CD14-positive monocyte (primary cell): Measurements from ENCODE around the gene CUEDC1. TPM values are rescaled to one million over a fixed set of nuclear protein-coding genes. Genes with fewer than 3 reads are reported as not detected.

Source experiments
- DNase-seq, 3 donors: peaks; one replicate each; pipeline ENCODE4 v3.0.0-alpha.2; 2011 to 2022
- H2AFZ ChIP-seq: 2 replicates; pipeline ENCODE4 v1.6.0; 2012; ENCODE audit warnings: mild to moderate bottlenecking, low read depth, low read length, inconsistent platforms; ENCODE audit not compliant: insufficient read depth, poor library complexity, severe bottlenecking
- H3K27ac ChIP-seq, 2 donors: 1 replicate in 1 of 2; 2 replicates in 1 of 2; pipeline ENCODE4 v1.5.1; 2012 to 2013; ENCODE audit warnings: low read length in 2 of 2, control low read depth in 1 of 2, inconsistent platforms in 1 of 2, low read depth in 1 of 2, mild to moderate bottlenecking in 1 of 2
- H3K27me3 ChIP-seq, 2 donors: one replicate each; pipeline versions ENCODE4 v1.6.0 to v1.6.1; 2011 to 2013; ENCODE audit warnings: low read length in 2 of 2; ENCODE audit not compliant: control insufficient read depth in 2 of 2, insufficient read depth in 2 of 2
- H3K36me3 ChIP-seq, 2 donors: replicated peaks in 1 of 2; 1 replicate in 1 of 2; 2 replicates in 1 of 2; pipeline versions ENCODE4 v1.5.1 to v1.6.1; 2012 to 2013; ENCODE audit warnings: low read length in 2 of 2, control low read depth in 1 of 2, inconsistent platforms in 1 of 2, mild to moderate bottlenecking in 1 of 2; ENCODE audit not compliant: insufficient read depth in 2 of 2, control insufficient read depth in 1 of 2
- H3K4me1 ChIP-seq, 2 donors: 1 replicate in 1 of 2; 2 replicates in 1 of 2; pipeline versions ENCODE4 v1.5.1 to v1.6.1; 2012 to 2013; ENCODE audit warnings: low read length in 2 of 2, control low read depth in 1 of 2, inconsistent platforms in 1 of 2, mild to moderate bottlenecking in 1 of 2, moderate library complexity in 1 of 2; ENCODE audit not compliant: insufficient read depth in 2 of 2, control insufficient read depth in 1 of 2
- H3K4me2 ChIP-seq: replicated peaks from 2 replicates; pipeline ENCODE3; 2012; ENCODE audit warnings: low read length, moderate library complexity, mild to moderate bottlenecking; ENCODE audit not compliant: poor library complexity, severe bottlenecking; ENCODE audit errors: extremely low read depth
- H3K4me3 ChIP-seq, 3 experiments: fragments of 200-600 bp in 1 of 3; sonication (generic) in 1 of 3; replicated peaks in 1 of 3; 1 replicate in 2 of 3; 2 replicates in 1 of 3; pipeline ENCODE4 v1.5.1; 2011 to 2013; ENCODE audit warnings: low read length in 3 of 3, mild to moderate bottlenecking in 3 of 3, control low read depth in 2 of 3, low read depth in 2 of 3, inconsistent platforms in 1 of 3, moderate library complexity in 1 of 3
- H3K79me2 ChIP-seq: 2 replicates; pipeline ENCODE4 v1.6.0; 2012; ENCODE audit warnings: mild to moderate bottlenecking, control low read depth, inconsistent platforms, low read length, moderate library complexity; ENCODE audit not compliant: insufficient read depth
- H3K9ac ChIP-seq: 2 replicates; pipeline ENCODE4 v1.6.0; 2017; ENCODE audit warnings: low read length, mild to moderate bottlenecking; ENCODE audit not compliant: insufficient read depth, poor library complexity, severe bottlenecking
- H3K9me3 ChIP-seq, 2 donors: replicated peaks in 1 of 2; 1 replicate in 1 of 2; 2 replicates in 1 of 2; pipeline versions ENCODE4 v1.5.1 to v1.6.1; 2012 to 2013; ENCODE audit warnings: low read length in 2 of 2, control low read depth in 1 of 2; ENCODE audit not compliant: control insufficient read depth in 1 of 2, insufficient read depth in 1 of 2
- H4K20me1 ChIP-seq: 2 replicates; pipeline ENCODE4 v1.6.0; 2012; ENCODE audit warnings: mild to moderate bottlenecking, low read length, control low read depth, moderate library complexity; ENCODE audit not compliant: insufficient read depth
- H3K27ac Mint-ChIP-seq, 7 donors: one replicate each; pipeline ENCODE4 v1.8.0; 2020; ENCODE audit warnings: mild to moderate bottlenecking in 7 of 7, mixed read lengths in 7 of 7, moderate library complexity in 6 of 7, inconsistent platforms in 2 of 7
- H3K27me3 Mint-ChIP-seq, 3 donors: one replicate each; pipeline ENCODE4 v1.8.0; 2021 to 2022; ENCODE audit warnings: low read depth in 3 of 3, mild to moderate bottlenecking in 3 of 3, mixed read lengths in 3 of 3, moderate library complexity in 3 of 3, inconsistent platforms in 1 of 3
- H3K36me3 Mint-ChIP-seq, 2 donors: one replicate each; pipeline ENCODE4 v1.8.0; 2020; ENCODE audit warnings: mixed read lengths in 2 of 2, inconsistent platforms in 1 of 2, mild to moderate bottlenecking in 1 of 2
- H3K4me1 Mint-ChIP-seq: one replicate; pipeline ENCODE4 v1.8.0; 2020; ENCODE audit warnings: mild to moderate bottlenecking, mixed read lengths
- H3K4me3 Mint-ChIP-seq, 2 donors: one replicate each; pipeline ENCODE4 v1.8.0; 2020; ENCODE audit warnings: mild to moderate bottlenecking in 2 of 2, mixed read lengths in 2 of 2, moderate library complexity in 1 of 2
- H3K9me3 Mint-ChIP-seq, 7 donors: one replicate each; pipeline ENCODE4 v1.8.0; 2020 to 2022; ENCODE audit warnings: mixed read lengths in 7 of 7, mild to moderate bottlenecking in 6 of 7, moderate library complexity in 6 of 7, inconsistent platforms in 2 of 7
- CTCF ChIP-seq: fragments of 200-600 bp; IDR thresholded peaks from one replicate; pipeline ENCODE4 v1.8.0; 2022; ENCODE audit warnings: antibody characterized with exemption, mild to moderate bottlenecking
- WGBS: methylation state at CpG from one replicate; pipeline ENCODE4 v1.1.5; 2013; ENCODE audit warnings: missing lambda C conversion rate; ENCODE audit not compliant: insufficient coverage; 5-methylcytosine and 5-hydroxymethylcytosine counted together
- intact Hi-C, 2 donors: fragments of 100-400 bp; cut with micrococcal nuclease; formaldehyde crosslinking; loops; one replicate each; pipeline versions ENCODE4 v1.15.0 to v1.15.1; 2023
- polyA plus RNA-seq, 3 donors: library from polyadenylated mRNA; depleted of rRNA in 1 of 3; unstranded in 2 of 3; stranded (reverse) in 1 of 3; fragments of 300-500 nt in 2 of 3; fragments of >200 nt in 1 of 3; fragmentation: Illumina TruSeq in 2 of 3; gene quantifications; 1 replicate in 2 of 3; 2 replicates in 1 of 3; pipeline ENCODE4 v1.2.3, GENCODE V29; 2012 to 2021

CUEDC1 gene
- polyA plus RNA-seq, 3 donors: 4.2 to 31.0 (median 4.3) TPM

DNA sequence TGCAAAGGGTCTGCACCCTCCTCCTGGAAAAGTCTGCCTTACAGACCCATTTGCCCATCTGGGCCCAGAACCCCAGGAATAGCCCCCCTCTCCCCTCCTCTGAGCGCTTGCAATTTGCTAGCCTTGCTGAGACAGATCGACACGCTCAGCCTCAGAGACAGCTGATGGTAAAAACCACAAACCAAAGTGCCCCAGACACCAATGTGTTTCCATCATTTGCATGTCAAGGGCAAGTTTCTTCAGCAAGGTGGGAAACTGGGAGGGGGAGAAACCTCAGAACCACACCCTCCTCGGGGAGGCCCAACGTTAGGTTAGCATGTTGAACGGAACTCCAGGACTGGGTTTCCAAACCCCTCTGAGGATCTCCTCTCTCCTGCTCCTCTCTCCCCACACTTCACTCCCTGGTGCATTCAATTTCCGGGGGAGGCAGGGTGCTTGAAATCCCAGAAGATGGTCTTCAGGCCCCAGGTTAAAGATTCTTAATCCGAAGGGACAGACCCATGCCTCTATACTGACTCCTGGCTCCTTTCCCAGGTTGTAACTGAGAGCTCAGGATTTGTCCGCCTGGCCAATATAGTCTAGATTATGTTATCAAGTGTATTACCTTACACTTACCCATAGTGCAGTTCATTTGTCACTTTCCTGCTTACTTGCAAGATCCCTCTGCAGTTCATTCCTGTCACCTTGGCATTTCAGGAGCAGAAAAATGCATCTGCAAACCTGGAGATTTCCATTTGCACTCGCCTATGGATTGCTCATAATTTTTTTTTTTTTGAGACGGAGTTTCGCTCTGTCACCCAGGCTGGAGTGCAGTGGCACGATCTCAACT, 1.3 kb upstream of the CUEDC1 start:
- TF ChIP-seq CTCF: no peak
- Histone ChIP-seq H3K36me3 (no peaks in the 10 kb centered on the region), H3K9ac (no peak overlapping the region), H3K27ac (no peak overlapping the region), H3K4me2 (peak overlapping the region; percentile 98), H3K27me3 (peaks cover 10 to 31% of the 10 kb centered on the region in 2 donors), H3K4me1 (peaks cover 26 to 41% of the 10 kb centered on the region in 2 donors), H4K20me1 (no peaks in the 10 kb centered on the region), H3K4me3 (peak overlapping the region in 1 of 3 experiments; percentile 83), H3K79me2 (peaks cover 11% of the 10 kb centered on the region), H3K9me3 (no peaks in the 10 kb centered on the region), H2AFZ (peak overlapping the region; percentile 11)
- Mint-ChIP-seq H3K9me3 (peaks cover 0 to 9% (median 1%) of the 10 kb centered on the region in 7 donors), H3K4me3 (peak overlapping the region; percentile 73 to 89), H3K4me1 (peaks cover 39% of the 10 kb centered on the region), H3K36me3 (peaks cover 8 to 17% of the 10 kb centered on the region in 2 donors), H3K27me3 (peaks cover 35 to 47% (median 44%) of the 10 kb centered on the region in 3 donors), H3K27ac (no peak overlapping the region)
- WGBS: 47% methylated on average over 3 of the region's 13 CpGs
- intact Hi-C loops: loop anchor here in 1 of 2 donors (5.0 kb wide), 1 partner anchor 64 kb away; no protein-coding TSS in a partner anchor
- no peak for DNase-seq

DNA sequence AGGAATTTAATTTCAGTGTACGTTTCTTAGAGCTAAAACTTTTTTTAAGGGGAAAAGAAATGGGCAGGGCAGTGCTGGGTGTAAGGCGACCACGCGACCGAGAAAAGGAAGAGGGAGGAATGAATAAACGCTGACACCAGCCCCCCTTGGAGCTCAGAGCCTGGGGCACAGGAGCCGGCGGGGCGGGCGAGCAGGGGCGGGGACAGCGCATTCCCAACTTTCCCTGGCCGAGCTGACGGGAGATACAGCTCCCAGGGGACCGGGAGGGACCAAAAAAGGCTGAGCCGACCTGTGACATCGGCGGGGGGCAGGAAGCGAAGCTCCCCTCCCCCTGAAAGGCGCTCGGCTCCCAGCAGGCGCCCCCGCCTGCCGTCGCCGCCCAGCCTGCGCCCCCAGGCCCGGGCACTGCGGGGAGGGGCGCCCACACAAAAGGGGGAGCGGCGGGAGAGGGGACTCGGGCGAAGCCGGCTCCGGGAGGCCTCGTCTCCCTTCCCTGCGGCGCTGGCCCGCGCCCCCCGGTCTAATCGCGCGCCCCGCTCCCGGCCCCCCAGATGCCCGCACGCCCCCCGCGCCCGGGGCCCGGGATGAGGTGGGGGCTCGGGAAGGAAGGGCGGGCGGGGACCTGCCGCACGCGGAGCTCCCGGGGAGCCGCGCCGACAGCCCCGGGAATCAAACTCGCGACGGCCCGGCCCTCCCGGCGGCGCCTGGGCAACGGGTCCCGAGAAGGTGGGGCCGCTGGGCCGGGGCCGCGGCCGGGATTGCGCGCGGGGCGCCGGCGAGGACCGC, 622 bp downstream of the CUEDC1 start:
- DNase-seq: no peak
- Histone ChIP-seq H4K20me1 (no peaks in the 10 kb centered on the region), H3K79me2 (peaks cover 11% of the 10 kb centered on the region), H3K9me3 (no peaks in the 10 kb centered on the region), H3K4me2 (peak overlapping the region; percentile 86), H3K27me3 (peaks cover 10 to 31% of the 10 kb centered on the region in 2 donors), H3K36me3 (no peaks in the 10 kb centered on the region), H2AFZ (peak overlapping the region; percentile 74), H3K27ac (no peak overlapping the region), H3K4me3 (peak overlapping the region; percentile 35 to 76 (median 72)), H3K4me1 (peaks cover 45 to 60% of the 10 kb centered on the region in 2 donors), H3K9ac (peak overlapping the region; percentile 74)
- H3K27me3 Mint-ChIP-seq: peaks cover 33 to 47% (median 44%) of the 10 kb centered on the region in 3 donors
- TF ChIP-seq CTCF: no peak
- H3K4me1 Mint-ChIP-seq: peaks cover 57% of the 10 kb centered on the region
- H3K4me3 Mint-ChIP-seq: peak overlapping the region; percentile 73 to 82
- intact Hi-C loops: loop anchor here in 1 of 2 donors (5.0 kb wide), 1 partner anchor 62 kb away; no protein-coding TSS in a partner anchor
- peak overlapping the region in 1 of 7 donors; percentile 48 for H3K27ac Mint-ChIP-seq
- H3K9me3 Mint-ChIP-seq: peaks cover 0 to 9% (median 0%) of the 10 kb centered on the region in 7 donors
- WGBS: under 1% methylated on average over 77 of the region's 85 CpGs
- peaks cover 8 to 17% of the 10 kb centered on the region in 2 donors for H3K36me3 Mint-ChIP-seq
